Activated T-cell treated with anti-CD3 and anti-CD28 coated beads for 1 hour (primary cell): ENCODE measurements around the gene B4GALNT2.

Experiments
- DNase-seq: peaks from one replicate; pipeline ENCODE4 v3.0.0-alpha.2; 2020; ENCODE audit warnings: low read depth

Gene B4GALNT2

DNA sequence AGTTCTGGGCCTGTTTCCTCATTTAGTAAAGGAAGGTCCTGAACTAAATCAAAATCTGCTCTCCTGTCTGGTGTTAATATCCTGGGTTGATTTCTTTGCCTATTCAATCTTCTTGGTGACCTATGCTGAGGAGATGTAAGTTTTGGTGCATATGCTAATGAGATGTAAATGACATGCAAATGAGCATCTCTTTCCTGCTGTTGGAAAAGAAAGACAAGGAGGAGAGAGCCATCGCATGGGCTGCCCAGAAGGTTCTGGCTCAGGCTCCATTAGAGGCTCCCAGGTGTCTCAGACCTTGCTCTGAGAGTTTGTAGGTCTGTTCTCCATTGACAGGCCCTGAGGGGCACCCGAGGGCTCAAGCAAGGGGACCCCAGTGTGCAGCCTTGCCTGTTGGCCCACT is 81.3 kb downstream of the B4GALNT2 start:
- no peak for DNase-seq

DNA sequence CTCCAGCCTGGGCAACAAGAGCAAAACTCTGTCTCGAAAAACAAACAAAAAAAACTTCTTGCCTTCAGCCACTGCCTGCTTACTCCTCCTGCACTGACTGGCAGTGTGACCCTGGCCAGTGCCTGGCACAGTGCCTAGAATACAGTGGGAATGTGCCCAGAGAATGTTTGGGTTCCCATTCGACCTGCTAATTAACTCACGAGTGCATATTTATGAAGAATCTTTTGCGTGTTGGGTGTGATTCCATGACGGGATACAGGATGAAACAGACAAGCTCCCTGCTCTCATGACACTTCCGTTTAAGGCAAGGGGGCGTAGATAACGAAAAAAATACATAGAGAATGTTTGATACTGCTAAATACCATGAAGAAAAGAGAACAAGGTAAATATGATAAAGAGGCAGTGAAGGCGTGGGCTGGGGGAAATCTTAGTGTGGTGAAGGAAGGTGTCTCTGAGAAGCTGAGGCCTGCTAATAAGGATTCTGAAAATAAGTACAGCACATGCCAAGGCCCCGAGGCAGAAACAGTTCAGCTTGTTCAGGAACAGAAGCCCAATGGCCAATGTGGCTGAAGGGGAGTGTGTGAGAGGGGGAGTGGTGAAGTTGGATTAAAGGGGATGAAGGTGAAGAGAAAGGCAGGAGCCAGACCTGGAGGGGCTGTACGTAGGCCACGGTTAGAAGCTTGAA is 82.2 kb downstream of the B4GALNT2 start:
- DNase-seq: no peak

DNA sequence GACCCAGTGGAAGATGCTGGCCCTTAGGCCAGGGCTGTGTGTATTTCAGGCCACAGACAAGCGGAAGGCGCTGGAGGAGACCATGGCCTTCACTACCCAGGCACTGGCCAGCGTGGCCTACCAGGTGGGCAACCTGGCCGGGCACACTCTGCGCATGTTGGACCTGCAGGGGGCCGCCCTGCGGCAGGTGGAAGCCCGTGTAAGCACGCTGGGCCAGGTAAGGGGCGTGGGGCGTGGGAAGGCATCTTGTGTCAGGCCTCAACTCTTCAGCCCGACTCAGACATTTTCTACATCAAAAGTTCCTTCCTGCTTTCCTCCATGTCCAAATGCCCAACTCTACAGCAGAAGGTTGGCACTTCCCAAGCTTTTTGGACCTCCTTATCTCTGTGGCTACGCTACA is 83.9 kb downstream of the B4GALNT2 start:
- no peak for DNase-seq

- DNase-seq: no peak
Observed at GRCh38 chr17:49216953-49217650, 84.5 kb downstream of the B4GALNT2 start.

DNA sequence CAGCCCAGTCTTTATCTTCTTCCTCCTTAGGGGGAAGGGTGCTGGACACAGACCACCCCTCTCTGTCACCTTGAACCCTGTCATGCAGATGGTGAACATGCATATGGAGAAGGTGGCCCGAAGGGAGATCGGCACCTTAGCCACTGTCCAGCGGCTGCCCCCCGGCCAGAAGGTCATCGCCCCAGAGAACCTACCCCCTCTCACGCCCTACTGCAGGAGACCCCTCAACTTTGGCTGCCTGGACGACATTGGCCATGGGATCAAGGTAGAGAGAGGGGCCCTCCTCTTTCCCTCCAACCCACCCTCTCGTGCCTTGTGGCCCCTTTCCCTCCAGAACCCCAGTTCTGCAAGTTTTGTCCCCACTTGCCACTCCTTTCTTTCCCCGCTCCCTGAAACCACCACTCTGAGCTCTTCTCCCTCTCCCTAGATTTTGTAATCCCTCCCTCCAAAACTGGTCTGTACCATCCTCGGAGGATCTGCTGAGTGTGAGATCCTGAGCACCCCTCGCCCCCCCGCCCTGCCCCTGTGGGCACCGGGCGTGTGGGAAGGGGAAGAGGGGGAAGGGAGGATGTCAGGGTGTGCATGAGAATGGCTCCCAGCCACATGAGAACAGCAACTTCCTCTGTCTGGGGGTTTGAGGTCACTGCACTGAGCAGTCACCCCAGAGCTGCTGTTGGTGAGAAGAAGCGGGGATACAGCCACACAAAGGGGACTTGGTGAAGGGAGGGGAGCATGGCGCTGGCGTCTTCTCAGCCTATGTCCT is 85.3 kb downstream of the B4GALNT2 start:
- peak; percentile 52 for DNase-seq

DNA sequence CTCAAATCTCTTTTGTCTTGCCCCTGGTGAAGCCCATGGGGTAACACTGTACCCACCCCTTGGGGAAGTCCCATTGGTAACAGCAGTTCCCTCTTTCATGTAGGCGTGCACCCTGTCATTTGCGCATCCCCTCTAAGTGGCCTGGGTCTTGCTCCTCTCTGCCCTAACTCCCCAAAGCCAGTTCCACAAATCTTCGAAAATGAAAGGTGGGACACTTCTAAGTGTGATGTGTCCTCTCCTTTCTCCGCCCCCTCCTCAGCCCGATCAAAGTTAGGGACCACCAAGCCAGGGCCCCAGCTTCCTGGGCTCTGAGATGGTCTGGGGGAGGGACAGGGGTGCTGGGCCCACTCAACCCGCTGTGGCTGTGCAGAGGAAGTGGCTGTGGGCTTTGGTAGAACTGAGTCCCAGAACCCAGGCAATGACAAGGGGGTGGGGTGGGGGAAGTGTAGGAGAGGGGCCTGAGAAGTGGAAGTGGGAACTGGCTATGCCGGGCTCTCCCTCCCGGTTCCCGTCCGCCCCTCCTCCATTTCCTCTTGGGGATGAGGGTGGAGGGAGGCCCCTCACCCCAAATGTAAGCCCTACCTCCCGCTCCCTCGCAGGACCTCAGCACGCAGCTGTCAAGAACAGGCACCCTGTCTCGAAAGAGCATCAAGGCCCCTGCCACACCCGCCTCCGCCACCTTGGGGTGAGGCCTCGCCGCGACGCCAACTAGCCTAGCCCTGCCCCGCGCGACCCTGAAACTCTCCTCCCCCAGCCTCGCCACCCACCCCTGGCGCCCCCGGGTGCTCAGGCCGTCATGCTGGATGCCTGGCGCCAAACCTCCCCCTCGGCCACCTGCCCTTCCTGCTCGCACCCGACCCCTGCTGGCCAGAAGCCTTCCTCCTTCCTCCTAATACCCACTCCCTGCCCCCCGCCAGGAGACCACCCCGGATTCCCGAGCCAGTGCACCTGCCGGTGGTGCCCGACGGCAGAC is 86.7 kb downstream of the B4GALNT2 start:
- no peak for DNase-seq

GRCh38 chr17:49219987-49220386 is 87.4 kb downstream of the B4GALNT2 start:
- DNase-seq: no peak

DNA sequence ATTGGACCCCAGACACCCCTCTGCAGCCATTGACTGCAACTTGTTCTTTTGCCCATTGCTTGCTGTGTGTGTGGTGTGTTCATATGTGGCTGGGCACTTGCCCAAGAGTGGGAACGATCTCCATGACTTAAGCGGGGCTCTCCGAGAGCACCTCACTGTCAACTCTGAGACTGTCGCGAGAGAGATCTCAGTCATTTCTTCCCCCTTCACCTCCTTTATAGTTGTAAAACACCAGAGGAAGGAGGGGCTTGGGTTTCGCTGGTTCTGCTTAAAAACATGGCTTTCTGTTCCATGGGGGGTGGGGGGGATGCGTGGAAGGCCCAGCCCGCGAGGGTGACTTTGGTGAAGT is 90.6 kb downstream of the B4GALNT2 start:
- DNase-seq: no peak

DNA sequence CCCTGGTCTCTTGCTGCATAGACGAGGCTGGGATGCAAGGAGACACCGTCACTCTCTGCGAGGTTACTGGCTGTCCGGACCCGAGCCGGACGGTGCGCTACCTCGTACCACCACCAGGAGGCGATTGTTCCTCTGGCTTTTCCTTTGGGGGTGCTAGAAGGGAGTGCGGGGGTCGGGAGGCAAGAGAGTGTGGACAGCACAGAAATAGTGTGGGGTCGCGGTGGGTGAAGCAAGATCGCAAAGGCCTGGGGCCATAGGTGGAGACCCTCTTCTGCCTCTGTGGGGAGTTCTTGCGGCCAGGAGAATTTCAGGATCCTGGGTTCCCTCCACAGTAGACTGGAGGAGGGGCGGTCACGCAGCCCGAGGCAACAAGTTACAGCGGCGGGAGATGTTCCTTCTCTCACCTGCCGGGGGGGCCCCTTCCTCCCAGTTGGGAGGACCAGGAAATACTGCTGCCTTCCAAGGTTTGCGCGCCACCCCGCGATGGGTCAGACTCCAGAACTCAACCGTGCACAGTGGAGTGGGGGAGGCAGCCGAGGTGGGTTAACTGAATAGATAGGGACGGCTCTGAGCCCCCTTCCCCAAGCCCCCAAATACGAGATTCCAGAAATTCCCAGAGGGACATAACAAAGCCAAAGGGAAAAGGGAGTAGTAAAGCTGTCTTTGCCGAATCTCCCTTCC is 91.1 kb downstream of the B4GALNT2 start:
- DNase-seq: peak; percentile 62

- DNase-seq: peak; percentile 37
Observed at GRCh38 chr17:49224198-49224996, 91.8 kb downstream of the B4GALNT2 start.

DNA sequence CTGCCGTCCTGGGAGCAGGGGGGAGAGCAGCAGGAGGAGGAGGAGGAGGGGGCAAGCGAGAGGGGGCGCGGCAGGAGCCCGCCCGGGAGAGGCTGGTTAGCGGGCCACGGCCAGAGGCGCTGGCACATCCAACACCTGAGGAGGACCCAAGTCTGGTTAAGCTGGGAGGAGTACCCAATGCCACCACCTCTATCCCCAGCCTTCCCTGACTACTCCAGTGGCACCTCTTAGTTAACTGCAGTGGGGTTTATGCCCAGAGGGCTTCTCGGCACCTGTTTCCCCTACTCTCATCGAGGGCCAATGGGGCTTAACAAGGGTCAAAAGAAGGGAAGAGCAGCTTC is 92.4 kb downstream of the B4GALNT2 start:
- no peak for DNase-seq

DNA sequence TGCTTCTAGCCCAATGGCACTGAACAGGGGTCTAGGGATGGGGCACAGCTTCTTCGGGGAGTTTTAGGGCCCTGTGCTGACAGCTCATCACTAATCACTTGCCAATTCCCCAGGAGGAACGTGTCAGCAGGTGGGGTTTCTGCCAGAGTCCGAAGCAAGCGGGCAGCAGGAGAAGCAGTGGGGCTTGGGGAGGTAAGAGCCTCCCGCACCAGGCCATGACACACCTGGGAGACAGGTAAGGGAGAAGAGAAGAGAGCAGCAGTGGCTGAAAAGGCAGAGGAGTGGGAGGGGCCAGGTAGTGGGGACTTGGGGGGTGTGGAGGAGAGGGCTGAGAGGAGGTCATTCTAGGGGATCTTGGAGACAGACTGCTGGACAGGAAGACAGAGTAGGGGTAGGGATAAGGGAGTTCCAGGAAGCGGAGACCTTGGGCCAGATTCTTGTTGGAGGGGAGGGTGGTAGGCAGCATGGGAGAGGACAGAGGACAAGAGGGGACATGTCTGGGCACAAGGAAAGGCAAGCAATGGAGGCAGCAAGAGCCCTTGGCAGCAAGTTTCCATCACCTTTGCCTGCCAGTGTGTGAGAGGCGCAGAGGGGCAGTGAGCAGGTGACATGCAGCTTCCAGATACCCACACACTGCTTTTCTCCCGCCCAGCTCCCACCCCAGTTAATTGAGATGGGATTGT is 93.1 kb downstream of the B4GALNT2 start:
- no peak for DNase-seq
